Measurements from ENCODE around the gene SPDYC. TPM values are rescaled to one million over a fixed set of nuclear protein-coding genes. Genes with fewer than 3 reads are reported as not detected.

SPDYC gene
- total and polyA plus RNA-seq, 12 donors, result not detected

DNA sequence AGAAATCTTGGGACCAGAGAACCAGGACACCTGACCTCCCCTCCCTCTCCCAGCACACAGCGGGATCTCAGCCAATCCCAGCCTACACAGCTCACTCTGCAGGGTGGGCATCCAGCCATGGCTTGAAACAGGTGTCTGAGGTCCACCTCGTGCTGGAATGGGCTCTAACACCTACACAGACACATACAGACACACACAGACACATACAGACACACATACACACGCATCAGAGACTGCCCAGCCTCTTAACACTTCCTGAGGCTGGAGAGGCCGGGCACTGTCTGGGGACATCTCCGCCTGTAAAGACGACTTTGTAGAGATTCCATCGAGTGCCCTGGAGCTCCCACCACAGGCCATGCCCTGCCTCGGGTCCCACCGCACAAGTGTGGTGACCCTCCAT lies 48.4 kb downstream of the SPDYC start:
- Histone ChIP-seq H3K9me3 (no peaks in the 10 kb centered on the region), H3K4me3 (no peak overlapping the region), H3K36me3 (no peaks in the 10 kb centered on the region), H3K27me3 (no peaks in the 10 kb centered on the region), H3K27ac (no peak overlapping the region), H3K4me1 (peaks cover 0 to 31% (median 0%) of the 10 kb centered on the region in 9 donors)
- no peak for ATAC-seq
- 86% methylated on average over 9 of the region's 9 CpGs for WGBS, 2 donors
- TF ChIP-seq CTCF (IDR thresholded peaks at IDR 0.05), result no peak
- no peak for DNase-seq
- intact Hi-C loops (cut with DNase I), result no loop called here

DNA sequence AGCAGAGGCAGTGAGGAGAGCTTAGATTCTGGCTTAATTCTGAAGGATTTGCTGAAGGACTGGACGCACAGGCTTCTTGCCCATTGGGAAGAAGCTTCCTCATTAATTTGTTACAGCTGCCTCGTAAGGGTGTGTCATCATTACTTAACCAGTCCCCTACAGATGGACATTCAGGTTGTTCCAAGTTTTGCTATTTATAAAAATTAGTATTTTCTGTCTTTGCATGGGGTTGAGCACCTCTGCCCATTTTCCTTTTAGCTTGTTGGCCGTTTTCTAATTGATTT lies 49.8 kb downstream of the SPDYC start:
- H3K36me3 ChIP-seq, result no peaks in the 10 kb centered on the region
- TF ChIP-seq CTCF (IDR thresholded peaks at IDR 0.05), result no peak
- intact Hi-C loops (cut with DNase I), result no loop called here
- WGBS, 2 donors, result 73 to 76% methylated on average over 3 of the region's 3 CpGs
- no peak overlapping the region for H3K27ac ChIP-seq
- ATAC-seq, result peak in 3 of 8 donors; percentile 25 to 53 (median 50)
- no peak overlapping the region for H3K4me3 ChIP-seq
- no peaks in the 10 kb centered on the region for H3K27me3 ChIP-seq
- DNase-seq, result no peak
- no peaks in the 10 kb centered on the region for H3K9me3 ChIP-seq
- peaks cover 0 to 24% (median 0%) of the 10 kb centered on the region in 9 donors for H3K4me1 ChIP-seq

DNA sequence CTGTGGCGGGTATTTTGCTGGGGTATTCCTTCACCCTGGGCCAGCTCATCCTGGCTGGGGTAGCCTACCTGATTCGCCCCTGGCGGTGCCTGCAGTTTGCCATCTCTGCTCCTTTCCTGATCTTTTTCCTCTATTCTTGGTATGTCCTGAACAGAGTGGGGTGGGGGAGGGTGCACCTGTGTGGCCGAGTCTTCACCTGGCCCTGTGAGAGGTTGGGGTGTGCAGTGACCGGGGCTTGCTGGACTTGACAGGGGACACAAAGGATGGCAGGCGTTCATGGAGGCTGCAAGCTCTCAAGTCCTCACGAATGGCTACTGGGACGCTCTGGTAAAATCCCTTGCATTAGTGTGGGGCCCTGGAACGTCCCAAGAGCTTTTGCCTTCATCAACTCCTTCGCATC lies 51.0 kb downstream of the SPDYC start:
- Histone ChIP-seq H3K9me3 (no peaks in the 10 kb centered on the region), H3K36me3 (no peaks in the 10 kb centered on the region), H3K27ac (no peak overlapping the region), H3K4me3 (no peak overlapping the region), H3K4me1 (peaks cover 0 to 36% (median 6%) of the 10 kb centered on the region in 9 donors), H3K27me3 (no peaks in the 10 kb centered on the region)
- intact Hi-C loops (cut with DNase I), result no loop called here
- ATAC-seq, result no peak
- WGBS, 2 donors, result 94 to 95% methylated on average over 10 of the region's 10 CpGs
- no peak for TF ChIP-seq CTCF (IDR thresholded peaks at IDR 0.05)
- no peak for DNase-seq

Small RNA genes within 50 kb of the gene (microRNA-seq; reads per million reads assigned to microRNA genes)
- 0 reads per million in 2 donors for gene MIR6751

Other genes with a start within 250 kb of the SPDYC start
- 10 to 100 TPM; 13.4 to 29.8 (median 20.4) TPM for gene PPP2R5B, start 245.5 kb upstream of the SPDYC start, total RNA-seq
- gene PPP2R5B, start 245.5 kb upstream of the SPDYC start, polyA plus RNA-seq, result 10 to 100 TPM; 26.6 to 30.8 TPM
- not detected for gene GPHA2, start 234.3 kb upstream of the SPDYC start, total RNA-seq
- not detected for gene GPHA2, start 234.3 kb upstream of the SPDYC start, polyA plus RNA-seq
- not detected for gene MAJIN, start 198.1 kb upstream of the SPDYC start, total RNA-seq
- gene MAJIN, start 198.1 kb upstream of the SPDYC start, polyA plus RNA-seq, result not detected
- 10 to 100 TPM in 1 of 10 donors, 1 to 10 TPM in 8, under 1 TPM in 1; 0.66 to 31.8 (median 1.7) TPM for gene BATF2, start 173.3 kb upstream of the SPDYC start, total RNA-seq
- gene BATF2, start 173.3 kb upstream of the SPDYC start, polyA plus RNA-seq, result 1 to 10 TPM; 2.1 to 2.9 TPM
- gene ARL2, start 156.1 kb upstream of the SPDYC start, total RNA-seq, result 100 to 1,000 TPM in 9 of 10 donors, 10 to 100 TPM in 1; 92.6 to 144 (median 117) TPM
- 100 to 1,000 TPM; 115 to 157 TPM for gene ARL2, start 156.1 kb upstream of the SPDYC start, polyA plus RNA-seq
- 10 to 100 TPM; 11.4 to 21.8 (median 15.2) TPM for gene SNX15, start 142.8 kb upstream of the SPDYC start, total RNA-seq
- 10 to 100 TPM; 14.7 to 23.2 TPM for gene SNX15, start 142.8 kb upstream of the SPDYC start, polyA plus RNA-seq
- gene SAC3D1, start 129.0 kb upstream of the SPDYC start, total RNA-seq, result 1 to 10 TPM; 3.8 to 9.3 (median 4.8) TPM
- gene SAC3D1, start 129.0 kb upstream of the SPDYC start, polyA plus RNA-seq, result 10 to 100 TPM in 1 of 2 donors, 1 to 10 TPM in 1; 4.7 to 17.3 TPM
- gene NAALADL1, start 111.7 kb upstream of the SPDYC start, total RNA-seq, result 1 to 10 TPM; 2.1 to 6.8 (median 3.7) TPM
- gene NAALADL1, start 111.7 kb upstream of the SPDYC start, polyA plus RNA-seq, result 1 to 10 TPM; 8.1 to 9.1 TPM
- gene CDCA5, start 86.2 kb upstream of the SPDYC start, total RNA-seq, result 1 to 10 TPM in 5 of 10 donors, under 1 TPM in 5; 0.50 to 5.3 (median 1.0) TPM
- under 1 TPM; 0.45 to 0.80 TPM for gene CDCA5, start 86.2 kb upstream of the SPDYC start, polyA plus RNA-seq
- 10 to 100 TPM; 21.5 to 27.7 (median 24.8) TPM for gene ZFPL1, start 86.0 kb upstream of the SPDYC start, total RNA-seq
- 10 to 100 TPM; 32.8 to 49.2 TPM for gene ZFPL1, start 86.0 kb upstream of the SPDYC start, polyA plus RNA-seq
- gene VPS51, start 74.0 kb upstream of the SPDYC start, total RNA-seq, result 100 to 1,000 TPM in 6 of 10 donors, 10 to 100 TPM in 4; 79.2 to 123 (median 100) TPM
- gene VPS51, start 74.0 kb upstream of the SPDYC start, polyA plus RNA-seq, result 100 to 1,000 TPM in 1 of 2 donors, 10 to 100 TPM in 1; 85.2 to 102 TPM
- gene TM7SF2, start 58.4 kb upstream of the SPDYC start, total RNA-seq, result 10 to 100 TPM; 38.1 to 87.8 (median 69.5) TPM
- gene TM7SF2, start 58.4 kb upstream of the SPDYC start, polyA plus RNA-seq, result 10 to 100 TPM; 18.5 to 83.6 TPM
- gene ZNHIT2, start 52.5 kb upstream of the SPDYC start, total RNA-seq, result 1 to 10 TPM; 4.3 to 8.3 (median 6.5) TPM
- 10 to 100 TPM; 16.5 to 17.5 TPM for gene ZNHIT2, start 52.5 kb upstream of the SPDYC start, polyA plus RNA-seq
- 100 to 1,000 TPM; 536 to 674 (median 617) TPM for gene FAU, start 48.1 kb upstream of the SPDYC start, total RNA-seq
- 1,000 to 10,000 TPM; 1,297 to 1,540 TPM for gene FAU, start 48.1 kb upstream of the SPDYC start, polyA plus RNA-seq
- gene MRPL49, start 47.9 kb upstream of the SPDYC start, total RNA-seq, result 10 to 100 TPM; 33.8 to 44.8 (median 39.9) TPM
- gene MRPL49, start 47.9 kb upstream of the SPDYC start, polyA plus RNA-seq, result 10 to 100 TPM in 1 of 2 donors, 1 to 10 TPM in 1; 6.4 to 39.0 TPM
- gene SYVN1, start 35.7 kb upstream of the SPDYC start, total RNA-seq, result 10 to 100 TPM; 24.1 to 34.0 (median 27.8) TPM
- gene SYVN1, start 35.7 kb upstream of the SPDYC start, polyA plus RNA-seq, result 10 to 100 TPM; 22.2 to 24.6 TPM
- 100 to 1,000 TPM in 1 of 10 donors, 10 to 100 TPM in 9; 61.6 to 110 (median 82.0) TPM for gene CAPN1, start 11.7 kb downstream of the SPDYC start, total RNA-seq
- gene CAPN1, start 11.7 kb downstream of the SPDYC start, polyA plus RNA-seq, result 10 to 100 TPM; 85.0 to 89.3 TPM
- gene POLA2, start 91.7 kb downstream of the SPDYC start, total RNA-seq, result 1 to 10 TPM; 2.3 to 7.3 (median 3.8) TPM
- gene POLA2, start 91.7 kb downstream of the SPDYC start, polyA plus RNA-seq, result 1 to 10 TPM; 8.6 to 9.4 TPM
- 10 to 100 TPM in 4 of 10 donors, 1 to 10 TPM in 6; 3.9 to 21.9 (median 9.0) TPM for gene CDC42EP2, start 144.6 kb downstream of the SPDYC start, total RNA-seq
- gene CDC42EP2, start 144.6 kb downstream of the SPDYC start, polyA plus RNA-seq, result 10 to 100 TPM; 13.2 to 21.1 TPM
- 10 to 100 TPM; 37.4 to 63.4 (median 50.6) TPM for gene DPF2, start 163.6 kb downstream of the SPDYC start, total RNA-seq
- 10 to 100 TPM; 24.9 to 32.6 TPM for gene DPF2, start 163.6 kb downstream of the SPDYC start, polyA plus RNA-seq
- under 1 TPM in 8 of 10 donors, not detected in 2; 0.11 to 0.87 (median 0.33) TPM for gene TIGD3, start 184.5 kb downstream of the SPDYC start, total RNA-seq
- under 1 TPM; 0.19 to 0.80 TPM for gene TIGD3, start 184.5 kb downstream of the SPDYC start, polyA plus RNA-seq
- 10 to 100 TPM in 1 of 10 donors, 1 to 10 TPM in 9; 4.6 to 12.2 (median 8.3) TPM for gene SLC25A45, start 212.4 kb downstream of the SPDYC start, total RNA-seq
- gene SLC25A45, start 212.4 kb downstream of the SPDYC start, polyA plus RNA-seq, result 10 to 100 TPM in 1 of 2 donors, 1 to 10 TPM in 1; 3.1 to 10.7 TPM
- gene FRMD8, start 216.4 kb downstream of the SPDYC start, total RNA-seq, result 10 to 100 TPM in 6 of 10 donors, 1 to 10 TPM in 4; 6.0 to 16.9 (median 12.2) TPM
- 10 to 100 TPM in 1 of 2 donors, 1 to 10 TPM in 1; 9.9 to 12.9 TPM for gene FRMD8, start 216.4 kb downstream of the SPDYC start, polyA plus RNA-seq